ENCODE measurements around the gene GLYATL3.

GRCh38 chr6:49540614-49541013 lies 40.9 kb downstream of the GLYATL3 start:
- TF ChIP-seq CTCF (IDR thresholded peaks at IDR 0.05 in 4 of 5, conservative IDR thresholded peaks at IDR 0.05 in 1 of 5) (no peak), POLR2A (IDR thresholded peaks at IDR 0.05) (no peak)
